GM10266 (cell line): ENCODE measurements around the gene SKOR1.

Experiments
- DNase-seq: peaks from one replicate; pipeline ENCODE4 v3.0.0; 2012; ENCODE audit errors: extremely low spot score
- CTCF ChIP-seq: IDR thresholded peaks from 2 replicates; pipeline ENCODE4 v1.5.1; 2012; ENCODE audit warnings: mild to moderate bottlenecking, low read depth; ENCODE audit not compliant: control insufficient read depth, insufficient read depth; ENCODE audit errors: missing control alignments

Gene SKOR1

GRCh38 chr15:67794832-67795574 is 30.3 kb upstream of the SKOR1 start:
- DNase-seq: no peak
- no peak for TF ChIP-seq CTCF

DNA sequence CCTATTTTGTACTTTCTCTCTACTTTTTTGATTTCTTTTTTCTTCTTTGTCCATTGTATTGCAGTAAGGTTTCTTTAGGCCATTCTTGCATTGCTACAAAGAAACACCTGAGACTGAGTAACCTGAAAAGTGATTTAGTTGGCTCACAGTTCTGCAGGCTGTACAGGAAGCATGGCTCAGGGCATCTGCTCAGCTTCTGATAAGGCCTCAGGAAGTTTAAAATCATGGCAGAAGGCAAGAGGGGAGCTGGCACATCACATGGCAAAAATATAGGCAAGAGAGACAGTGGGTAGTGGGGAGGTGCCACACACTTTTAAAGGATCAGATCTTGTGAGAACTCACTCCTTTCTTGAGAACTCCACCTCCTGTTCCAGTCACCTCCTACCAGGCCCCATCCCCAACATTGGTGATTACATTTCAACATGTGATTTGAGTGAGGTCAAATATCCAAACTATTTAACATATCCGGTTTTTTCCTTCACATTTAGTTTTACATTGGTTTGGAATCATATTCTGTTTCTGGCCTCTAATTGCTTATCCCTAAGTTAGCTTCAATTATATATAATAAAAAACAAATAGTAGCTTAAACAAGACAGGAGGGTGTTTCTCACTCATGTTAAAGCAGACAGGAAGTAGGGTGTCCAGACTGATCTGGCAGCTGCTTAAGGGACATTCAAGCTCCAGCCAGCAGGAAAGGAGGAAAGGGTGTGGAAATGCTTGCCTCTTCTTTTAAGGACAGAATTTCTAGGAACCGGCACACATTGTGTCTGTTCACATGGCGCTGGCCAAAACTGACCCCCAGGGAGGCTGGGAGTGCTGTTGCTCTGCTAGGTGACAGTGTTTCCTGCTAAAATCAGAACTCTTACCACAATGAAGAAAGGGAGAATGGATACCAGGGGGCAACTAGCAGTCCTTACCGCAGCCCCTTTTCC is 28.8 kb upstream of the SKOR1 start:
- DNase-seq: no peak
- no peak for TF ChIP-seq CTCF

DNA sequence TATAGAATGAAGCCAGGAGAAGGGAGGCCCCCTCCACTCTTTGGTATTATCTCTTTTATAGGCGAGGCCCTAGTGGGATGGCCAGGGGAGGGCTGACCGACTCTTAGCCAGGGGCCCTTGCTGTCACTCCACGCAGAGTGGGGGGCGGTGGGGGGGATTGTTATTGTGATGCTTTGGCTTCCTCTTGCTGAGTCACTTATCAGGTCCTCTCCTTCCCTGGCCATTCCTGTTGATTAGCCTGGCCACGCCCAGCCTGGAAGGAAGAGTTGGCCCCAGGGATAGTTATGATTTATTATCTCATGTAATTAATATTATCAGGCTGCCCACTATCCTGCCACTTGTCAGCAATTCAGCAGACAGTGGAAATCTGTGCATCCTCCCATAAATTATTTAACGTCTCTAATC is 25.5 kb upstream of the SKOR1 start:
- no peak for TF ChIP-seq CTCF
- DNase-seq: no peak

DNA sequence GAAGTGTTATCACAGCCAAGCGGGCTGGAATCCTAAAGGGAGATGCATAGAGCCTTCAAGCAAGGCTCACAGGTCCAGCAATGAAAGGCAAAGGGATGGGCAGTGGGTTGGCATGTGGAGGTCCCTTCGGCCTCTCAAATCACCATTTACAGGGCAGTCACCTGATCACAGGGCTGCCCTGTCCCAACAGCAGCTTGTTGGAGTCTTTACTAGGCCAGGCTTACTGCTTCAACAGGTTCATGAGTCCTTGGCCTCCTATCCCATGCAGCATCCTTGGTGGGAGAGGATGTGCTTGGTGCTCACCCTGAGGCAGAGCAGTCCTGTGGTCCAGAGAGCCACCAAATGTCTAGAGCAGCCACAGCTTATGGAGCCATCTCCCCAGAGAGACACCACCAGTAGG is 24.2 kb upstream of the SKOR1 start:
- TF ChIP-seq CTCF: no peak
- DNase-seq: no peak

DNA sequence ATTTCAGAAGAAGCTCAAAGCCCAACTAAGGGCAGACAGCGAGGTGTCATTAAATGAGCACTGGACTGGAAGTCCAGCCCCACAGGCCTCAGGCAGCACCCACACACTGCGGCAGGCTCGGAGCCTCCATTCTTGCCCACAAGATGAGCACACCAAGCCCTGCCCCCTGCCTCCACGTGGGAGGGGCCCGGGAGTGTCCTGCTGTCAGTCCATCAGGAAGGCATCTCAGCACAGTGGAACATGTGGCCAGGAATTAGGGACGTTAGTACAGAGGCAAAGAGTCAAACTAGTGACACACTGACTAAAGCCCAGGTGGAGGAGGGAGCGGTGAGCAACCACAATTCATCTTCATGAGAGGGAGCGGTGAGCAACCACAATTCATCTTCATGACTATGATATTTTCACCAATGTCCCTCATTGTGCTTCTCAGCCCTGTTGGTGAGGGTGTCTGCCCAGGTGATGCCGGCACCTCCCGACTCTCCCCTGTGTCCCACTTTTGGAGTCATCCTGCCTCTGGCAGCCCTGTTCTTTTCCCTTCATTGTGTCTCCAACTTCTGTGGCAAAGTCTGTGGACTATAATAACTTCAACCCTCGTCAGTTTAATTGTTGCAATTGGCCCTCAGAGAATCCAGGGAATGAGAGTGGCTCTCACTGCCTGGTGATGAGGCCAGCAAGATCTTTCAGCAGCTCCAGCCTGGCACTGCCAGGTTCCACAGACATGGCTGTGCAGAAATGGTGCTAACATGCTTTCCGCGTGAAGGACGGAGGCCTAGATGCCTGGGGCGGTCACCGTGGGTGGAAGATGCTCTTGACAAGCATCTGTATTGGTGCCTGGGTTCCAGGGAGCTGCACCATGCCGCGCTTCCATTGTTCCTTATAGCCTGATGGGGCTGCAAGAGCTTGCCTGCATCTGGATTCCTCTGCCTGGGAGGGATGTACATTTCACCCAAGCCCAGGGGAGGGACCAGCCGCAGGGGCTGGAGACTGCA is 23.1 kb upstream of the SKOR1 start:
- DNase-seq: no peak
- no peak for TF ChIP-seq CTCF

GRCh38 chr15:67803299-67803698 is 22.0 kb upstream of the SKOR1 start:
- TF ChIP-seq CTCF: no peak
- no peak for DNase-seq
